ENCODE data around the gene PARD3.
"Not testable (repeated sequence)": the region's sequence is repeated elsewhere in the genome, so short reads cannot be mapped to it uniquely, and the experiment has no call there.

PARD3 gene

DNA sequence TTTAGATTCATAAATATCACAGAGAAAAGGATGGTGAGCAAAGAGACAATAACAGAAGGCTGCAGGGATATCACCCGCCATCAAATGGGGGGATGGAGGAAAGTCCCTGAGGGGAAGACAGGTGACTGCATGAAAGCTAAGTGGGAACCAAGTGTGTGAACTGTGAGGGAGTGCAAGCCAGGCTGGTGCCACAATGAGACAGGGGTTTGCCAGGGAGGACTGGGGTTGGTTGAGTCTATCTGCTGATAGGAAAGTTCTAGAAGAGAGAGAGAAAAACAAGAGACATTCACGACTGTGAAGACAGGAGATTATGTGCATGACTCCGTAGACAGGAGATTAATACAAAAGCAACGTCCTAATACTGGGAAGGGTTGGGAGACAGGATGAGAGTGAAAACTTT lies 376.4 kb downstream of the PARD3 start:
- in situ Hi-C loops (cut with HindIII; ENCODE audit: low sequenced_read_pairs): no loop called here

DNA sequence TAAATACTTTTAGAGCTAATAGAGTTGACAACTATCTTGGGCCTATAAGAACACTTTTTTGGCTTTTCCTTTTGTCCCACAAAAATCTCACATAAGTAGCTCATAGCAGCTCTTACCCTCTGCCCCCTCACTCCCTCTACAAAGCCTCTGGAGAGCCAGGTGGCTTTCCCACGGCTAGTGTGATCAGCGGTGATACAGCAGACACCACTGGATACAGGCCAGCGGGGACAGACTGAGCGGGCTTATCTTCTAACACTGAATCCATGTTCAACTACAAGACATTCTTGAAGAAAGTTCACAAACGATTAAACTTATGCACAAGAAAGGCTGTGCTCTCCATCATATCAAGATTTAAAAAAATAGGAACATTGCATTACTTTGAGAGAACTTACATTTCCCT lies 377.2 kb downstream of the PARD3 start:
- in situ Hi-C loops (cut with HindIII; ENCODE audit: low sequenced_read_pairs): no loop called here

DNA sequence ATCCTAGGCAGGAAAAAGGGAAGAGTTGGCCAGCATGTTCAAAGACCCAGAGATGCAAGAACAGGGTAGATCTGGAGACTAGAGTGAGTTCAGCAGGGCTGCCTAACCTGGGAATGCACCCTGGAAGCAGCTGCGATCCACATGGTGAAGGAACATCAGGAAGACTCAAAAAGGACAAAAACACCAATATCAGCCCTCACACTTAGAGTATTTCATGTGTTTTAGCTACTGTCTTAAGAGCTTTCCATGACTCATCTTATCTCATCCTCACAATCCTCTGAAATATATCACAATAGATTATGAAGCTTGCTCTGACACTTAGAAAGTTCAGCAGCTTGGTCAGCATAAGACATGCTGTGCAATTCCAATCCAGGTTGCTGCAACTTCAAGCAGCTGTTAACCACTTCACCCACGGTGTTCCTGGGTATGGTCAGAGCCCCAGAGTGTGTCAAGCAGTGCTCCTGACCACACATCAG lies 380.9 kb downstream of the PARD3 start:
- in situ Hi-C loops (cut with HindIII; ENCODE audit: low sequenced_read_pairs): no loop called here

GRCh38 chr10:34433241-34434076 lies 381.6 kb downstream of the PARD3 start:
- in situ Hi-C loops (cut with HindIII; ENCODE audit: low sequenced_read_pairs): no loop called here

DNA sequence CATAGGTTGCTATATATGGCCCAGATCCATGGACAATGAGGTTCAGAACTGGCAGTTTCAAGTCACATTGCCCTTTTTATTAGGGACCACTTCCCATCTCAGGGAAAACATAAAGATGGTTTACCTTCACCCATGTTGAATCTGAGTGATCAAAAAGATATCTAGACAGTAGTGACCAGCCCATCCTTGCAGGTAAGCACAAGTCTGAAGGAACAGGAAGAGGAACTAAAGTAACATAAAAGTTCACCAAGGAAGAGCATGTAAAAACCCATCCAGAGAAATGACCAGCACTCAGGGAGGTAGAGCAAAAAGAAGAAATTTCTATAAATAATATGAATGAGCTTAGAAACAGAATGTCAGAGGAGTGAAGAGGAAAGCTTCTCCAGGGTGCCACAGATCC lies 382.5 kb downstream of the PARD3 start:
- in situ Hi-C loops (cut with HindIII; ENCODE audit: low sequenced_read_pairs): no loop called here

DNA sequence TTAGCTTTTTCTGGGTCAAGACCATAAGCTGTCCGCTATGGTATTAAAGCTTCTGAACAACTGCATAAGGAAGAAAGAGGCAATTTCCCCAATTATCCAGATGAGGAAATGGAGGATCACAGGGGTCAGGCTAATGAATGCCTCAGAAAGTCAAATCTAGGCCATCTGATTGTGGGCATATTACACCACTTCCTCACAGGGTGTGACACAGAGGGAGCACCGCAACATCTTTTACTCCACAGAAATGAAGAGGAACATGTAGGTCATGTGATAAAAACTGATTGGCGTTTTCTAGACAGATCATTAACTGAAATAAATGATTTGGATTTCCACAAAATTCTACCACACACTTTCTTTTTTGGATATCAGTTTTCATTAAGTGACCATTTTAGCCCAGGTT lies 384.4 kb downstream of the PARD3 start:
- in situ Hi-C loops (cut with HindIII; ENCODE audit: low sequenced_read_pairs): no loop called here

DNA sequence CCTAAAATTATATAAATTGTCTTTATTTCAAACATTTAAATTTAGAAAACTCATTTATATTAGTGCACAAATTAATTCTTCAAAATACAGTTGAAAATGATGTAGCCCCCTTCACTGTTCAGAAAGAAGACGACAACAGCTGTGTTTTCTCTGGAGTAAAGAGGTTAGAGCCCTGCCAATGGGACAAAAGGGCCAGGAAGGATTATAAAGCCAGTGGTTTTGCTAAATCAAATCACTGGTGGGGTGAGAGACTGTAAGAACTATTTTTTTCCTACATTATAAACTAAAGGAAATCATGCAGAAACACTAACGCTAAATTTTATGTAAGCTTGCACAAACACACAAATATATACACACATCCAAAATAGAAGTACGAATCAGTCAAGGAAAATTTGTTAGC lies 386.6 kb downstream of the PARD3 start:
- in situ Hi-C loops (cut with HindIII; ENCODE audit: low sequenced_read_pairs): no loop called here

DNA sequence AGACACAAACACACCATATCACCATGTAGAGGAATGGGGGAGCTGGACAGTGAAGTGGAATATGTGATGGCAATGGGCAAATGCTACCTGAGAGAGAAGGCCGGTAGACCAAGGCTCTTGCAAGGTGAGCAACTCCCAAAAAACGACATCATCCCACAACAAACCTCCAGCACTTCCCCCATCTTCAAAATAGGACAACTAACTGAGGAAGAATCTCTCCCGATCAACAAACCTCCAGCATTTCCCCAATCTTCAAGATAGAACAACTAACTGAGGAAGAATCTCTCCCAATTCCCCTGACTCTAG lies 387.2 kb downstream of the PARD3 start:
- in situ Hi-C loops (cut with HindIII; ENCODE audit: low sequenced_read_pairs): no loop called here

- in situ Hi-C loops (cut with HindIII; ENCODE audit: low sequenced_read_pairs): not testable (repeated sequence)
These were observed 387.8 kb downstream of the PARD3 start for GRCh38 chr10:34427158-34427910.

GRCh38 chr10:34426538-34427157 lies 388.4 kb downstream of the PARD3 start:
- in situ Hi-C loops (cut with HindIII; ENCODE audit: low sequenced_read_pairs): not testable (repeated sequence)

DNA sequence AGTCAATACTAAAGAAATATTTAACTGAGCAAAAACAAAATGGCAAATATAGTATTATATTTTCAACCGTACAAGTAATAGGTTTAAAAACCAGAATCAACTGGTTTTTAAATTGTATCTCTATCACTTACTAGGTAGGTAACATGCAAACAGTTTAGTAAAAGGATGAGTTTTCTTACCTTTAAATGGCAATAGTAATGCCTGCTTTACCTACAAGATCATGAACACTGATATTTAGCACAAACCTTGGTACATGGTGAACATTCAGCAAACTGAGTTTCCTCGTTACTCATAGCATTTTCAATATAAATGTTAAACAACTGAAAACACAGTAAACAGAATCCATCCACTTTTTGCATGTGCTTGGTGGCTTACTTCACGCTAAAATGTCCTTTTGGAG lies 389.1 kb downstream of the PARD3 start:
- in situ Hi-C loops (cut with HindIII; ENCODE audit: low sequenced_read_pairs): no loop called here

DNA sequence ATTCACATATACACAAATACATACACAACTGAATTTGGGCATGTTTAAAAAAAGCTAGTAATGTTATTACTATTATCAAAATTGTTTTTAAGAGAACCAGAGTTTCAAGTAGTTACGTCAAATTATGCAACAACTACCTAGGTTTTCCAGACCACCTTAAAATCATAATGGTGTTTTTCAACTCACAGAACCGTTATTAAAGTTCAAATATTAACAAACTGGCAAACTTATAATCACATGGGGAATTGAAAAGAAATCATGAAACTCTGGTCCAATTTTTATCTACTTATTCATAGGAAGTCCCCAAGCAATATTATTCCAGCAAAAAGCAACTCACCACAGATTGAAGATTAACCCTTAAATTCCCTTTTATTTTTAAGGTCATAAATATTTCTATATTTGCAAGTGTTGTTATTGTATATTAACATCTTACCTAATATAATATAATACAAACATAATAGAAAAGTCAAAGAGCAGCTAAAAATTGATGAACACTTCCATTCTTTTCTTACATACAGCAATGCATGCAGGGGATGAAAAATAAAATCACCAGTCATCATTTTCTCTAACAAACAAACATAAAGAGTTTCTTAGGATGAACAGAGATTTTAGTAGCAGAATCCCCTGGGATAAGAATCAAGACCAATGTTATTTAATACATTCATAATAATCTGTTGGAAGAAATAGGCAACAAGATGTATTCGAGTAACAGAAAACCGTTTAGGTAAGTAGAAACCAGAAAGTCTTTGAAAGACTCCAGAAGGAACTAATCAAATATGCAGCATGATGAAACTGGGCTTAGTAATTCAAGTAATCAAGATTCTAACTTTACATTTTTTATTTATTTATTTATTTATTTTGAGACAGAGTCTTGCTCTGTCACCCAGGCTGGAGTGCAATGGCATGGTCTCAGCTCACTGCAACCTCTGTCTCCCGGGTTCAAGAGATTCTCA lies 391.1 kb downstream of the PARD3 start:
- in situ Hi-C loops (cut with HindIII; ENCODE audit: low sequenced_read_pairs): no loop called here

- in situ Hi-C loops (cut with HindIII; ENCODE audit: low sequenced_read_pairs): no loop called here
These were observed 394.3 kb downstream of the PARD3 start for GRCh38 chr10:34420795-34421194.

- in situ Hi-C loops (cut with HindIII; ENCODE audit: low sequenced_read_pairs): no loop called here
These were observed 394.8 kb downstream of the PARD3 start for GRCh38 chr10:34420273-34420672.

- in situ Hi-C loops (cut with HindIII; ENCODE audit: low sequenced_read_pairs): no loop called here
These were observed 400.1 kb downstream of the PARD3 start for GRCh38 chr10:34415039-34415438.

- in situ Hi-C loops (cut with HindIII; ENCODE audit: low sequenced_read_pairs): no loop called here
These were observed 401.1 kb downstream of the PARD3 start for GRCh38 chr10:34413756-34414587.

GRCh38 chr10:34413214-34413613 lies 401.9 kb downstream of the PARD3 start:
- in situ Hi-C loops (cut with HindIII; ENCODE audit: low sequenced_read_pairs): no loop called here

DNA sequence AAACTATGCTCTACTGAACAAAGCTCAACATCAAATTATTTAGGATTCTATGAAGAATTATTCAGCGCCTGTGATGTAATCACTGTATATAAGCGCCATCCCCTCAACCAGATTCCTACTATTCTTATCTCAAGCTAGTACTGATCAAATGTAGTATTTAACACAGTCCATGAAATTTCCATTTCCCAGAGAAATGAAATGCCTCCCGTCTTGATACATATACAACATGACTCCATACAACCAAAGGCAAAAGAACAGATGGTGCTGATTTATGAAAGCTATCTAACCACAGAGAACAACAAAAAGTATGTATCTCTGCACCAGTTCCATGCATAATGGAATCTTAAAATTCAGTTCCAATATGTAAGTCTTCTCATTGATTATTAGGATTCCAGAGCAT lies 406.1 kb downstream of the PARD3 start:
- in situ Hi-C loops (cut with HindIII; ENCODE audit: low sequenced_read_pairs): no loop called here

- in situ Hi-C loops (cut with HindIII; ENCODE audit: low sequenced_read_pairs): no loop called here
These were observed 406.7 kb downstream of the PARD3 start for GRCh38 chr10:34408381-34408780.

- in situ Hi-C loops (cut with HindIII; ENCODE audit: low sequenced_read_pairs): no loop called here
These were observed 407.7 kb downstream of the PARD3 start for GRCh38 chr10:34407324-34407805.

Measured in DLD1 (cell line).